ACHN (cell line): Measurements from ENCODE around the gene MYCN.
"Not testable (repeated sequence)": the region's sequence is repeated elsewhere in the genome, so short reads cannot be mapped to it uniquely, and the experiment has no call there.

Source experiments
- DNase-seq: peaks from one replicate; pipeline ENCODE4 v3.0.0-alpha.2; 2015
- in situ Hi-C: cut with HindIII; loops from 2 replicates; pipeline ENCODE4 v1.10.0; 2017; ENCODE audit warnings: low sequenced_read_pairs, low pct_ligation_motif_present, low pct_unique_long_range_greater_than_20kb

Gene MYCN

GRCh38 chr2:15927551-15928218 is 12.7 kb upstream of the MYCN start:
- in situ Hi-C loops = no loop called here
- DNase-seq = no peak

GRCh38 chr2:15929008-15929407 is 11.3 kb upstream of the MYCN start:
- in situ Hi-C loops, DNase-seq: not testable (repeated sequence)

- no peak for DNase-seq
- in situ Hi-C loops = no loop called here
These were observed 10.5 kb upstream of the MYCN start for GRCh38 chr2:15929861-15930260.

GRCh38 chr2:15930589-15931318 is 9.6 kb upstream of the MYCN start:
- DNase-seq = no peak
- in situ Hi-C loops = no loop called here

- no peak for DNase-seq
- in situ Hi-C loops = no loop called here
These were observed 8.9 kb upstream of the MYCN start for GRCh38 chr2:15931319-15931890.

- in situ Hi-C loops = no loop called here
- DNase-seq = no peak
These were observed 8.4 kb upstream of the MYCN start for GRCh38 chr2:15931950-15932349.

- no peak for DNase-seq
- in situ Hi-C loops = no loop called here
These were observed 7.8 kb upstream of the MYCN start for GRCh38 chr2:15932394-15933183.

- in situ Hi-C loops = no loop called here
- DNase-seq = no peak
These were observed 7.0 kb upstream of the MYCN start for GRCh38 chr2:15933184-15933845.

- in situ Hi-C loops = no loop called here
- DNase-seq = no peak
These were observed 5.9 kb upstream of the MYCN start for GRCh38 chr2:15934291-15934945.

- in situ Hi-C loops = no loop called here
- no peak for DNase-seq
These were observed 5.2 kb upstream of the MYCN start for GRCh38 chr2:15935189-15935588.

- in situ Hi-C loops = no loop called here
- DNase-seq = no peak
These were observed 4.7 kb upstream of the MYCN start for GRCh38 chr2:15935675-15936074.

GRCh38 chr2:15936277-15937104 is 3.9 kb upstream of the MYCN start:
- no peak for DNase-seq
- in situ Hi-C loops = no loop called here

GRCh38 chr2:15937105-15937881 is 3.1 kb upstream of the MYCN start:
- no peak for DNase-seq

GRCh38 chr2:15937882-15938802 is 2.2 kb upstream of the MYCN start:
- no peak for DNase-seq
- in situ Hi-C loops = no loop called here

More at GRCh38 chr2:15937105-15937881, 3.1 kb upstream of the MYCN start:
- in situ Hi-C loops = no loop called here

GRCh38 chr2:15938803-15939555 is 1.4 kb upstream of the MYCN start:
- no peak for DNase-seq
- in situ Hi-C loops = no loop called here
